ENCODE results near the gene PROB1. TPM values are rescaled to one million over a fixed set of nuclear protein-coding genes. Genes with fewer than 3 reads are reported as not detected.

PROB1 gene
- total and polyA plus RNA-seq, 9 of the 15 experiments (the other 6 are each of a cell fraction or from before 2014, with no cell fraction given) = 0.01 to 1.8 (median 0.47) TPM

- TF ChIP-seq ZBTB33 (CRISPR knock-in tag; IDR thresholded peaks at IDR 0.05) = peak; percentile 74; the same call in 1 of the 2 replicates
- TF ChIP-seq ZZZ3 (IDR thresholded peaks at IDR 0.05) = no peak
- TF ChIP-seq TOE1 (IDR thresholded peaks at IDR 0.05; ENCODE audit: borderline replicate concordance) = peak; percentile 85
- no peak for TF ChIP-seq TOE1 (CRISPR knock-in tag; IDR thresholded peaks at IDR 0.05; ENCODE audit: borderline replicate concordance, low read depth)
- no peak for TF ChIP-seq ZNF639 (CRISPR knock-in tag; conservative IDR thresholded peaks at IDR 0.05 in 1 of 2, IDR thresholded peaks at IDR 0.05 in 1 of 2)
- TF ChIP-seq HCFC1 (IDR thresholded peaks at IDR 0.05; ENCODE audit: low read depth, low read length) = peak; percentile 63; the same call in 1 of the 2 replicates
- peak; percentile 68 for TF ChIP-seq PKNOX1 (IDR thresholded peaks at IDR 0.05)
- TF ChIP-seq GTF3C2 (IDR thresholded peaks at IDR 0.05; ENCODE audit: borderline replicate concordance, extremely low read depth, insufficient read length) = no peak
- TF ChIP-seq NBN (IDR thresholded peaks at IDR 0.05; ENCODE audit: low read depth) = peak; percentile 22; the same call in 1 of the 2 replicates
- TF ChIP-seq SPI1 (IDR thresholded peaks at IDR 0.05; ENCODE audit: borderline replicate concordance, low read depth, low read length) = peak; percentile 10; the same call in 1 of the 2 replicates
- TF ChIP-seq SNIP1 (IDR thresholded peaks at IDR 0.05; ENCODE audit: low read depth) = no peak
- no peak for TF ChIP-seq CEBPB (tag; IDR thresholded peaks at IDR 0.05)
- TF ChIP-seq GABPB2 (CRISPR knock-in tag; conservative IDR thresholded peaks at IDR 0.05) = no peak
- no peak for TF ChIP-seq SRSF1 (IDR thresholded peaks at IDR 0.05; ENCODE audit: low read depth, low read length)
- no peak for TF ChIP-seq MLLT1 (IDR thresholded peaks at IDR 0.05)
- TF ChIP-seq ZNF717 (CRISPR knock-in tag; IDR thresholded peaks at IDR 0.05) = no peak
Observed at GRCh38 chr5:139403787-139404483, 9.0 kb upstream of the PROB1 start, which contains the start of gene SPATA24 (continued).
